Measurements from ENCODE around the gene APBA1.

APBA1 gene

DNA sequence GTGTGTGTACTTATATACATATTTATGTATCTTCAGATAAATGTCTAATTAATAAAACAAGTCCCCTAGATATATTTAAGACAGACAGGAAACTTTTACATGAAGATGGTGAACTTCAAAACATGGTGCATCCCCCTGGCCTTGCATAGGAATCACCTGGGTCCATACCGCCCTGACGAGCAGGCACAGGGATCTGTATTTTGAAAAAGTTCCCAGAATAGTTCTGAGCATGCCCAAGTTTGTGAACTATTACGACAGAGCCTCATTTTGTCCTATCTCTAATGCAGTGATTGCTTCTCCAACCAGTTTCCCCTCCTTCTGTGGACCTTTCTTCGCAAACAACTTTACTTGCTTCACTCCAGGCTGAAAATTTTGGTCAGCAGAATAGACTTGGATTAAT, 98.1 kb downstream of the APBA1 start:
- Histone ChIP-seq H3K27ac (ENCODE audit: low read depth, low read length) (no peak overlapping the region), H3K4me3 (ENCODE audit: insufficient read depth, low read length, poor library complexity, severe bottlenecking) (no peak overlapping the region), H3K9me3 (ENCODE audit: insufficient read depth, low read length) (no peaks in the 10 kb centered on the region), H3K4me2 (ENCODE audit: low read depth, low read length, poor library complexity, severe bottlenecking) (no peak overlapping the region), H3K9ac (ENCODE audit: low read length) (no peak overlapping the region), H2AFZ (ENCODE audit: low read depth, low read length, severe bottlenecking) (no peak overlapping the region), H4K20me1 (ENCODE audit: low read depth, low read length) (no peaks in the 10 kb centered on the region), H3F3A (ENCODE audit: insufficient read depth) (no peaks in the 10 kb centered on the region), H3K36me3 (ENCODE audit: low read length) (no peaks in the 10 kb centered on the region), H3K27me3 (ENCODE audit: low read length) (no peaks in the 10 kb centered on the region), H3K79me2 (ENCODE audit: insufficient read depth, low read length) (no peaks in the 10 kb centered on the region), H3K9me2 (replicated peaks; ENCODE audit: insufficient read depth, low read length) (no peaks in the 10 kb centered on the region)
- TF ChIP-seq, protein P1, sequence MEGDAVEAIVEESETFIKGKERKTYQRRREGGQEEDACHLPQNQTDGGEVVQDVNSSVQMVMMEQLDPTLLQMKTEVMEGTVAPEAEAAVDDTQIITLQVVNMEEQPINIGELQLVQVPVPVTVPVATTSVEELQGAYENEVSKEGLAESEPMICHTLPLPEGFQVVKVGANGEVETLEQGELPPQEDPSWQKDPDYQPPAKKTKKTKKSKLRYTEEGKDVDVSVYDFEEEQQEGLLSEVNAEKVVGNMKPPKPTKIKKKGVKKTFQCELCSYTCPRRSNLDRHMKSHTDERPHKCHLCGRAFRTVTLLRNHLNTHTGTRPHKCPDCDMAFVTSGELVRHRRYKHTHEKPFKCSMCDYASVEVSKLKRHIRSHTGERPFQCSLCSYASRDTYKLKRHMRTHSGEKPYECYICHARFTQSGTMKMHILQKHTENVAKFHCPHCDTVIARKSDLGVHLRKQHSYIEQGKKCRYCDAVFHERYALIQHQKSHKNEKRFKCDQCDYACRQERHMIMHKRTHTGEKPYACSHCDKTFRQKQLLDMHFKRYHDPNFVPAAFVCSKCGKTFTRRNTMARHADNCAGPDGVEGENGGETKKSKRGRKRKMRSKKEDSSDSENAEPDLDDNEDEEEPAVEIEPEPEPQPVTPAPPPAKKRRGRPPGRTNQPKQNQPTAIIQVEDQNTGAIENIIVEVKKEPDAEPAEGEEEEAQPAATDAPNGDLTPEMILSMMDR (IDR thresholded peaks at IDR 0.05; ENCODE audit: insufficient read depth, low read length, poor library complexity, severe bottlenecking) = no peak
- no peak for TF ChIP-seq EZH2phosphoT487 (conservative IDR thresholded peaks at IDR 0.05; ENCODE audit: low read length)

GRCh38 chr9:69573651-69574050, 98.5 kb downstream of the APBA1 start:
- H4K20me1 ChIP-seq (ENCODE audit: low read depth, low read length) = no peaks in the 10 kb centered on the region
- H3K4me2 ChIP-seq (ENCODE audit: low read depth, low read length, poor library complexity, severe bottlenecking) = no peak overlapping the region
- H3K27ac ChIP-seq (ENCODE audit: low read depth, low read length) = no peak overlapping the region
- no peak overlapping the region for H2AFZ ChIP-seq (ENCODE audit: low read depth, low read length, severe bottlenecking)
- H3K79me2 ChIP-seq (ENCODE audit: insufficient read depth, low read length) = no peaks in the 10 kb centered on the region
- H3F3A ChIP-seq (ENCODE audit: insufficient read depth) = no peaks in the 10 kb centered on the region
- no peak overlapping the region for H3K4me3 ChIP-seq (ENCODE audit: insufficient read depth, low read length, poor library complexity, severe bottlenecking)
- no peaks in the 10 kb centered on the region for H3K36me3 ChIP-seq (ENCODE audit: low read length)
- no peaks in the 10 kb centered on the region for H3K9me2 ChIP-seq (replicated peaks; ENCODE audit: insufficient read depth, low read length)
- no peaks in the 10 kb centered on the region for H3K27me3 ChIP-seq (ENCODE audit: low read length)
- no peaks in the 10 kb centered on the region for H3K9me3 ChIP-seq (ENCODE audit: insufficient read depth, low read length)
- H3K9ac ChIP-seq (ENCODE audit: low read length) = no peak overlapping the region
- TF ChIP-seq, protein P1 (IDR thresholded peaks at IDR 0.05; ENCODE audit: insufficient read depth, low read length, poor library complexity, severe bottlenecking) = no peak
- TF ChIP-seq EZH2phosphoT487 (conservative IDR thresholded peaks at IDR 0.05; ENCODE audit: low read length) = no peak

DNA sequence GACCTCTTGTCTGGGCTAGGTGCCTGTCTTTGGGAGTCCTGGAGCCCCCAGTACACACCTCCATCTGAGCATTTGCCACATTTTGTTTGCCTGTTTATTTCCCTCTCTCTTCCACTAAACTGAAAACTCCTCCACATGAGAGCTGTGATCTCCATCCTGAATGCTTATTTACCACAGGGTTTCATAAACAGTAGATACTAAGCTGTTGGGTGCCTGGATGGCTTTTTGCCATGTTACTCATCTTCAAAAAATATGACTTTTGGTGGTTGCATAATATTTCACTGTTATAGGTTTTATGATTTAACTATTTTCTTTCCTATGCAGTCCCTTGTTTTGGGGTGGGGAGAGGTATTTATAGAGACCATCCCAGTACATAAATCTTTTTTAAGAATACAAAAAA, 99.6 kb downstream of the APBA1 start:
- Histone ChIP-seq H3K79me2 (ENCODE audit: insufficient read depth, low read length) (no peaks in the 10 kb centered on the region), H4K20me1 (ENCODE audit: low read depth, low read length) (no peaks in the 10 kb centered on the region), H3K27me3 (ENCODE audit: low read length) (no peaks in the 10 kb centered on the region), H3K9me3 (ENCODE audit: insufficient read depth, low read length) (no peaks in the 10 kb centered on the region), H2AFZ (ENCODE audit: low read depth, low read length, severe bottlenecking) (no peak overlapping the region), H3K36me3 (ENCODE audit: low read length) (no peaks in the 10 kb centered on the region), H3K27ac (ENCODE audit: low read depth, low read length) (no peak overlapping the region), H3K9ac (ENCODE audit: low read length) (no peak overlapping the region), H3K4me3 (ENCODE audit: insufficient read depth, low read length, poor library complexity, severe bottlenecking) (no peak overlapping the region), H3K9me2 (replicated peaks; ENCODE audit: insufficient read depth, low read length) (no peaks in the 10 kb centered on the region), H3F3A (ENCODE audit: insufficient read depth) (no peaks in the 10 kb centered on the region), H3K4me2 (ENCODE audit: low read depth, low read length, poor library complexity, severe bottlenecking) (no peak overlapping the region)
- TF ChIP-seq EZH2phosphoT487 (conservative IDR thresholded peaks at IDR 0.05; ENCODE audit: low read length) = no peak
- TF ChIP-seq, protein P1 (IDR thresholded peaks at IDR 0.05; ENCODE audit: insufficient read depth, low read length, poor library complexity, severe bottlenecking) = no peak

Measured in SU-DHL-6 (cell line).